ENCODE results near the gene KRT75.

The KRT75 gene

DNA sequence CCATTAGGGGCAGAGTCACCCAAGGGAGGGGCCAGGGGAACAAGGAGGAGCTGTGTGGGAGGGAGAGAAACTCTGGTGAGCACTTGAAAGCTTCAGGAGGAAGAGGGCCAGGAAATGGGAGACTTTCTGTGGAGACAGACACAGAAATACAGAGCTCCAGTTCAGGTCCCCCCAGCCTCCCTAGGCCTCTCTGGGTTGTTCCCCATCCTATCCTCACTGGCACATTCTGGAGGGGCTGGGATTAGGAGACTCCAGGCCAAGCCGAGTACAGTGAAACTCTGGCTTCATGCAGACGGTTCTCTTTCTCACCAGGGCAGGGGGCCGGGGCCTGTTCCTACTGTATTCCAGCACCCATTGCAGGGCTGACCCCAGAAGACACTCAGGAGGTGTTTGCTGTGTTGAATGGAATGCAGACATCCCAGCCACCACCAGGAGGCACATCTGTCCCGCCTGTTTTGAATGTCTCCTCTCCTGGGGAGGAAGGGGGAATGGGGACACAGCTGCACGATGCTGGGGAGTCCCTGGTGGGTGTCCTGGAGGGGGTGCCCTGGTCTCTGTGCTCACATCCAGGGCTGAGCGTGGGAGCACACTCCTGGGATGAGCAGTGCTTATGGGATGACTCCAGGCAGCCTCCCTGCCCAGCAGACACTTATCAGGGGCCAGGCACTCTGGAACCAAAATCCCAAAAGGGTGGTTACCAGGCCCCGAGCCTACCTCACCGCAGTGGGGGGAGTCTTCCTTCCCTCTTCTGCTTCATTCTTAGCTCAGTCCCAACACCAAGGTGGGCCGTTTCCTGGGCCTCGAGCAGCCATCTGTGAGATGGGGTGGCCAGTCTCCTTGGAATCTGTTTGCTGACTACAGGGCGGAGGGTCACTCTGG, 43.2 kb downstream of the KRT75 start:
- no peak for DNase-seq

DNA sequence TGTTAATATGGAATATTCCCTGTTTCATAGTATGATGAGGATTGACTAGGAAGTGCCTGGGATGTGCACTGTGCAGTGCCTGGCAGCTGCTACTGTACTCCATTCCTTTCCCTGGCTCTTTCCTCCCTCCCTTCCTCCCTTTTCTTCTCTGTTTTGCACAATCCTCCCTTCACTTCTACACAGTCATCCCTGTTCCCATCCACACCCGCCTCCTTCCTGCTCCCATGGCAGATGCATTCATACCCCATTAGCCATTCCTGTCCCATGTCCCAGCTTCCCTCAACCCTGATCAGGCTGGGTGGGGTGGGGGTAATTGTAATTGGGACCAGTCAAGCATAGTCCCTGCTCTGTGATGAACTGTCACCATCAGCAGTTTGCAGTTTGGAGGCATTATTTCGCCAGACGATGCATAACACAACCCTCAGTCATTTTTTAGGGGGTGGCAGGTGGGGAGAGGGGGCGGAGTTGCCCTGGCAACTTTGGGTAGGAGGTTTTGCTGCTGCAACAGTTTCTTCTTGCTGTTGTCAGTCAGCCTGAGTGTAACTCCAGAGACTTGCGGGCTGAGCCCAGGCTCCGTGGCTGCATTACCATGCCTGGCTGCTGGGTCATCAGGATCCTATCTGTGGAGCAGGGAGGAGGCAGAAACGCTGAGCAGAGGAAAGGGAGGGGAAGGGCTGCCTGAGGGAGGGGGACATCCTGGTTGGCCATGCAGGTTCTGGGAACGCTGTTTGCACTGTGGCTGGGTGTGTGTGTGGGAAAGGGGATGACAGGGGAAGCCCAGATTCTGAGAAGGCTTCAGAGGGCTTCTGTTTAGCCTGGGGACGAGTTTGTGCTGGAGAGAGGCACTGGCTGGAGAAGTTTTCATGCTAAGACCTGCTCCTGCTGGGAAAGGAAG, 44.6 kb downstream of the KRT75 start:
- DNase-seq: no peak

- DNase-seq: no peak
These were observed 46.3 kb downstream of the KRT75 start for GRCh38 chr12:52387859-52388258.

DNA sequence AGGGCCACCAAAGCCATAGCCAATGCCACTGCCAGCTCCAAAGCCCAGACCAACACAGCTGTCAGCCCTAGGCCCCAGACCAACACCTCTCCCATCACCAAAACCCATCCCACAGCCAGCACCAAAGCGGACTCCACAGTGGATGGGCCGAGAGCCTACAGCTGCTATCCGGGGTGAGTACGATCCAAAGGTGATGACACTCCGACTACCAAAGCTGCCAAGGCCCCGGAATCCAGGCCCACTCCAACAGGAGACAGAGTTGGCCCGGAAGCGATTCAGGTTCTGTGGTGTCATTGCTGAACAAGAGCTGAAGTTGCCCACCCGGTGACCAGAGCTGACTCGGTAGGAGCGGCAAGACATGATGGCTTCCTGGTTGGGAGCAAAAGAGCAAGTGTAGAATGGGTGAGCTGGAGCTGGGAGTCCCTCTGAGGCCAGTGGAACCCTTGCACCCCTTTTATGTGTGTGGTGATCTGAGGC, 48.9 kb downstream of the KRT75 start, which contains the start of gene KRT84:
Gene KRT84, minus strand, starts transcription at position 427 of the 477 bp plus-strand sequence. Its CDS starts 67 bp downstream, at position 360.
- no peak for DNase-seq

GRCh38 chr12:52383331-52383730, 50.8 kb downstream of the KRT75 start:
- no peak for DNase-seq

DNA sequence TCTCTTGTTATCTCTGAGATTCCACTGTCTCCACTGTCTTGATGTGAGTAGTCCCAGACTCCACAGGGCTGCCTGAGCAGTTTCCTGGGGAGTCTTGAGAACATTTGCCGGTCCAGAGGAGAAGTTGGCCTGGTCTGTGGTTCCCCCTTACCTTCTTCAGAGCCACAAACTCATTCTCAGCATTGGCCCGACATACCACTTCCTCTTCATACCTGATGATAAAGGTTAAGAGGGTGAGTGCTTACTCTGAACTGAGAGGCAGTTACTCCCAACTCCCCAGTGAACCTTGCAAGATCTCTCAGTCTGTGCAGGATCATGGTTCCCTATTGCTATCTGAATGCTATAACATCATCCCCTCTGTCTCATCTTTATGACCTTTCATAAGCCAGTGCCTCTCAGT, 51.3 kb downstream of the KRT75 start:
- no peak for DNase-seq

- no peak for DNase-seq
These were observed 53.0 kb downstream of the KRT75 start for GRCh38 chr12:52381206-52381605.

DNA sequence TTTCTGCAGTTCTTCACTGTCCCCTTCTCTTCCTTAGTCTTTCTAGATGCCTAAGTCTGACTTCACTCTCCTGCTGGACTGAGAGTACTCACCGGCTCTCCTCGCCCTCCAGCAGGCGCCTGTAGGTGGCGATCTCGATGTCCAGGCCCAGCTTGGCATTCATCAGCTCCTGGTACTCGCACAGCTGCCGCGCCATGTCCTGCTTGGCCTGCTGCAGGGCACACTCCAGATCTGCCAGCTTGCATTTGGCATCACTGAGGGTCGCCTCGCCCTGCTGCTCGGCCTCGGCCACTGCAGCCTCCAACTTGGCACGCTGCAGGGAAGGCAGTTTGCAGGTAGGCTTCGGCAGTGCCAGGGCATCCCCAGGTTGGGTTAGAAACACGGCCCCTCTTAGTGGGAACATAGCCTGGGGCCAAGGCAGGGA, 53.9 kb downstream of the KRT75 start:
- DNase-seq: no peak

DNA sequence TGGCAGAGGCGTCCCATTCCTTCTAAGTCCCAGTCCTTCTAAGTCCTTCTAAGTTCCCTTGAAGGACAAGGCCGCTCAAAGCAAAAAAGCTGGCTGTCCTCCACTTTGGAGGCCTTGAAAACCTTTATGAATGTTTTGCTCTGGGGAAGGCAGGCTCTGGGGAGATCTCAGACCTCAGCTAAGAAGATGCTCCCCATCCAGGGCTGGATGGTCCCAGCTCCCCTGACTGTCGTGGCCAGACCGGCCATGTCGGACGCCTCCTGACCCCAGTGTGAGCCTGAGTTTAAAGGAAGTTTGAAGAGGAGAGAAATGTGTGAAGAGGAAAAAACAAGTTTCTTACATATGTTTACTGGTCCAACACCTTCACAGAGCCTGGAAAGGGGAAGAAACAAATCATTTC, 54.6 kb downstream of the KRT75 start:
- DNase-seq: no peak

DNA sequence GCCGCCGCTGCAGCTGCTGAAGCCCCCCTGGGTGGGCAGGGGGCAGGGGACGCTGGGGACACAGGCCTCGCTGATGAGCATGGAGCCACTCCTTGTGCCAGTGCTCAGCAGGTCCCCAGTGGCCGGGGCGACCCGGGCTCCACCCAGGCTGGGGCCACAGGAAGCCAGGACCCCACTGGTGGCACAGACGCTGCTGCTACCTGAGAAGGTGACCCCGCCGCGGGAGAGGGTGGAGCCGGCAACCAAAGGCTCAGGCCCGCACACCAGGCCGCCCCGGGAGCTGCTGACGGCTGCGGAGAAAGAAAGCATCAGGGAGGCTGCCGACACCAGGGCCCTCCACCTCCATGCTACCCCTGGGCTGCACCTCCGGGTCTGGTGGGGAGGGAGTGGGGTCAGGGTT, 56.1 kb downstream of the KRT75 start:
- DNase-seq: no peak

GRCh38 chr12:52377266-52377665, 56.9 kb downstream of the KRT75 start:
- DNase-seq: no peak
